Neural progenitor cell (in vitro differentiated cells): Measurements from ENCODE around the gene ZNF146.
"Not testable (repeated sequence)": the region's sequence is repeated elsewhere in the genome, so short reads cannot be mapped to it uniquely, and the experiment has no call there.

Experiments used
- CTCF ChIP-seq: fragments of 200-600 bp; sonication (generic); IDR thresholded peaks from 2 replicates; pipeline ENCODE4 v1.5.1; 2017; ENCODE audit warnings: antibody characterized with exemption, mild to moderate bottlenecking
- EZH2 ChIP-seq: fragments of 200-600 bp; sonication (generic); IDR thresholded peaks from 2 replicates; pipeline ENCODE4 v1.6.1; 2017; ENCODE audit warnings: antibody characterized with exemption, mild to moderate bottlenecking, moderate library complexity
- EZH2phosphoT487 ChIP-seq: fragments of 200-600 bp; sonication (generic); IDR thresholded peaks from 2 replicates; pipeline ENCODE4 v1.6.1; 2017; ENCODE audit warnings: antibody characterized with exemption

- TF ChIP-seq CTCF, EZH2phosphoT487, EZH2: not testable (repeated sequence)
These were observed 53.7 kb downstream of the ZNF146 start for GRCh38 chr19:36268591-36268990.
